DLD1 (cell line): Measurements from ENCODE around the gene RNU1-1.
"Not testable (repeated sequence)": the region's sequence is repeated elsewhere in the genome, so short reads cannot be mapped to it uniquely, and the experiment has no call there.

Source experiments
- in situ Hi-C: cut with HindIII; loops from 2 replicates; pipeline ENCODE4 v1.10.0; 2017; ENCODE audit warnings: low sequenced_read_pairs

Gene RNU1-1

GRCh38 chr1:16498047-16498446 lies 16.0 kb downstream of the RNU1-1 start:
- in situ Hi-C loops: not testable (repeated sequence)

GRCh38 chr1:16497474-16497904 lies 16.6 kb downstream of the RNU1-1 start:
- in situ Hi-C loops: not testable (repeated sequence)

GRCh38 chr1:16493731-16494130 lies 20.4 kb downstream of the RNU1-1 start:
- in situ Hi-C loops: not testable (repeated sequence)

- in situ Hi-C loops: not testable (repeated sequence)
Observed at GRCh38 chr1:16492937-16493336, 21.1 kb downstream of the RNU1-1 start.

GRCh38 chr1:16491056-16491675 lies 22.9 kb downstream of the RNU1-1 start:
- in situ Hi-C loops: no loop called here

GRCh38 chr1:16489195-16489880 lies 24.7 kb downstream of the RNU1-1 start:
- in situ Hi-C loops: not testable (repeated sequence)

- in situ Hi-C loops: not testable (repeated sequence)
Observed at GRCh38 chr1:16487011-16487410, 27.1 kb downstream of the RNU1-1 start.

GRCh38 chr1:16486316-16486715 lies 27.8 kb downstream of the RNU1-1 start:
- in situ Hi-C loops: not testable (repeated sequence)

GRCh38 chr1:16484931-16485330 lies 29.2 kb downstream of the RNU1-1 start:
- in situ Hi-C loops: no loop called here

- in situ Hi-C loops: no loop called here
Observed at GRCh38 chr1:16484501-16484835, 29.6 kb downstream of the RNU1-1 start.

GRCh38 chr1:16483639-16484500 lies 30.2 kb downstream of the RNU1-1 start:
- in situ Hi-C loops: not testable (repeated sequence)

- in situ Hi-C loops: not testable (repeated sequence)
Observed at GRCh38 chr1:16483146-16483545, 30.9 kb downstream of the RNU1-1 start.

- in situ Hi-C loops: no loop called here
Observed at GRCh38 chr1:16478091-16478490, 36.0 kb downstream of the RNU1-1 start.

- in situ Hi-C loops: not testable (repeated sequence)
Observed at GRCh38 chr1:16475771-16476770, 38.0 kb downstream of the RNU1-1 start.

- in situ Hi-C loops: not testable (repeated sequence)
Observed at GRCh38 chr1:16474891-16475290, 39.2 kb downstream of the RNU1-1 start.

GRCh38 chr1:16474166-16474800 lies 39.8 kb downstream of the RNU1-1 start:
- in situ Hi-C loops: no loop called here

GRCh38 chr1:16468558-16468957 lies 45.5 kb downstream of the RNU1-1 start:
- in situ Hi-C loops: no loop called here

GRCh38 chr1:16464917-16465625 lies 49.0 kb downstream of the RNU1-1 start:
- in situ Hi-C loops: no loop called here
